HG02981 (cell line): ENCODE measurements around the gene PLBD2.
"Not testable (repeated sequence)": the region's sequence is repeated elsewhere in the genome, so short reads cannot be mapped to it uniquely, and the experiment has no call there.

ENCODE experiments used
- ATAC-seq: cut with Tn5 transposase; IDR thresholded peaks from one replicate; pipeline ENCODE4 v1.9.1; 2021; ENCODE audit warnings: mild to moderate bottlenecking, moderate library complexity; ENCODE audit not compliant: unreplicated experiment

Gene PLBD2

DNA sequence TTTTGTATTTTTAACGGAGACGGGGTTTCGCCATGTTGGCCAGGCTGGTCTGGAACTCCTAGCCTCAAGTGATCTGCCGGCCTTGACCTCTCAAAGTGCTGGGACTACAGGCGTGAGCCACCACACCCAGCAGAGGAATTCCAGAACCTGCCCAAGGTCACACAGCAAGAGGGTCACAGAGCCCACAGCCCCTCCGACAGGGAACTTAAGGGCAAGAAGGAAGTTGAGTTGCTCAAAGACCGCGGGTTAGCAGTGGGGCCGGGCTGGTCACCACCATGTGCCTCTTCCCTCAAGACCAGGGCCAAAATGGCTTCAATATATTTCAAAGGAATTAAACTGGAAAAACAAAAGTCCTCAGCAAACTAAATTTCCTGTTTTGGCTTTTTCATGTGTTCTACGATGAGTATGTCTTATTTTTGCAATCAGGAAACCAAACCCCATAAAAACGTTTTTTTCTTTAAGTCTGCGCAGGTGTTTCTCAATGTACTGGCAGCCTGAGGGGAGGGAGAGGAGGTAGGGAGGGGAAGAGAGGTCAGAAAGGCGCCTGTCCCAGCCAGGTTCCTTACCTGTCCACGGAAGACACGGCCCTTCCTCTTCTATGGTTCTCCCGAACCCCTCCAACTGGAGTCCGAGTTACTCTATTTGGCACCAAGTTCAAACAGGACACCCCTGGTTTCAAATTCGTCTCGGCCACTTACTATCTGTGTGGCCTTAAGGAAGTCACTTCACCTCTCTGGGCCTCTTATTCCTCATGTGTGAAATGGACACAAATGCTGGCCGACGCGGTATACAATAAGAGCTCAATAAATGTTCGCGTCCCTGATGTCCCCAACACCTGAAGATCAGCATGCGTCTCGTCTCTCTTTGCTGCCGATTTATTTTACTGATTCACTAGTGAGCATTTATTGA lies 24.3 kb upstream of the PLBD2 start:
- ATAC-seq: peak; percentile 24

DNA sequence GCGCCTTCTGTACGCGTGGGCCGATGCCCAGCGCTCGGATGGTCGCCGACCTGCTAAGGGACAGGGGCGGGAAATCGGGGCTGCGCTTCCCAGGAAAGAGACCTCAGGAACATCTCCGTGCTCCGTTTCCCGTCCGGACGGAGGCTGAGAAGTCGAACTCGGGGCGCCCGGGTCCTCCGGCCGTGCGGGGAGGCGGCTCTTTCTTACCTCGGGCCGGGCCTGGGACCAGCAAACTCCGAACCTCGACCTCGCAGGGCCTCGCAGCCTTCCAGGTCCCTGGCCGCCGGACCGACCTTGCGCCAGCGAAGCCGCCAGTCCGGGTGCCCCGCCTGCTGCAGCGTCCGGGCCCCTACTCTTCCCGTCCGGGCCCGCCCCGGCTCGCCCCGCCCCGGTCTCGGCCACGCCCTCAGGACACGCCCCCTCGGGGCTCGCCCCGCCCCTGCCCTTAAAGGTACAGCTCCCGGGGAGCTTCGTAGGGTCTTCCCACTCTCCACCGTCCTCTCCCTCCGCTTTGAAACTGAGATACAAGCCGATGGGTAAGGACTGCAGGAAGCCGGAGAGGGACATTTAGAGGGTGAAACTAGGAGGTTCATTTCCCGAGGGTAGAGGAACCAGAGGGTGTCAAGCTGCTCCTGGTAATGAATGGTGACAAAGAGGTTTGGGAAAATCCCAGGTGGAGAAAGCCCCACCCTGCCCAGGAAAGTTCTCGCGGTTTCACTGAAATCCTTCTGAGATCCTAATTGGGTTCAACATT lies 23.4 kb upstream of the PLBD2 start, which contains the start of gene SLC8B1:
Gene SLC8B1, minus strand, starts transcription at position 324 of the 754 bp plus-strand sequence. CDS start 2,231 bp downstream, outside the sequence.
- peak; percentile 98 for ATAC-seq

- no peak for ATAC-seq
Observed at GRCh38 chr12:113339540-113339939, 18.8 kb upstream of the PLBD2 start.

DNA sequence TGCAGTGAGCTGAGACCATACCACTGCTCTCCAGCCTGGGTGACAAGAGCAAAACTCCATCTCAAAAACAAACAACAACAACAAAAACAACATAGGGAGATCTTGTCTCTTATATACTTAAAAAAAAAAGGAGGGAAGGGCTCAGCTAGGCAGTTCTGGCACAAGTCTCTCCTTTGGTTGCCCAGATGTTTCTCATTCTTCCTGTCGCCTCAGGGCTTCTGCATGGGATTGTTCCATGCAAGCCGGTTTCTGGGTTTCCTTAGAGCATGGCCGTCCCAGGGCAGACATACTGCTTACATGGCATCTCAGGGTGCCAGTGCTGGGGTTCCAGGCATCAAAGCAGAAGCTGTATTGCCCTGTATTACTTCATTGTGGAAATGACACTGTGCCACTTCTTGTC lies 18.3 kb upstream of the PLBD2 start:
- no peak for ATAC-seq

DNA sequence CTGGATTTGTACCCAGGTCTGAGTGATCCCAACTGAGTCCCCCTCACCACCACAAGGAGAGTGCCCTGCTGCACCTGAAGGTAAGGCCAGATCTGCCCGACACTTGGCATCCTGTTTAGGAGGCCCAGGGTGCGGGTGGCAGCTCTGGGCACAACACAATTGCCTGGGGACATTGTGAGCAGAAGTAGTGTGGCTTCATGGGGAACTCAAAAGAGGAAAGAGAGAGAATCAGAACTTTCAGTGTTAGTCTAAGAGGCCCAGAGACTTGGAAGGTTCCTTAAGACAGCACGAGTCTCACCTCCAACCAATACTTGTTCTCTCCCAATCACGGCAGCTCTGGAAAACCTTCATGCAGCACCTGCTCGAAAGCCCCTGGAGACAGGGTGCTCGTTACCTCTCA lies 16.9 kb upstream of the PLBD2 start:
- ATAC-seq: no peak

GRCh38 chr12:113345318-113345717 lies 13.1 kb upstream of the PLBD2 start:
- ATAC-seq: no peak

DNA sequence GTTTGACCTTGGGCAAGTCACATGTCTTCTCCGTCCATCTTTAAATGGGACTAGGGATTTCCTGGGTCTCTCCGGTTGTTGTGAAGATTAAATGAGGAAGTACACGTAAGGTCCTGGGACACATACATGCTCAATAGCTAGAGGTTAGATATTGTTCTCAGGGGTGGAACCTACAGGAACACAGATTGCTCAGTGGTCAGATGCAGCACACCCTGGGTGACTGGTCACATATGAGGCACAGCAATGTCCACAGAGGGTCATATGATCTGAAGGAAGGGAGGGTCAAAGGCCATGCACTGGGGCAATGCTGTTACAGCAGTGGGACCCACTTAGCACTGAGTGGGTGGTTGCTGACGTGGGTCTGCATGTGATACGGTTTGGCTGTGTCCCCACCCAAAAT lies 12.0 kb upstream of the PLBD2 start:
- no peak for ATAC-seq

GRCh38 chr12:113347107-113347506 lies 11.3 kb upstream of the PLBD2 start:
- ATAC-seq: no peak

DNA sequence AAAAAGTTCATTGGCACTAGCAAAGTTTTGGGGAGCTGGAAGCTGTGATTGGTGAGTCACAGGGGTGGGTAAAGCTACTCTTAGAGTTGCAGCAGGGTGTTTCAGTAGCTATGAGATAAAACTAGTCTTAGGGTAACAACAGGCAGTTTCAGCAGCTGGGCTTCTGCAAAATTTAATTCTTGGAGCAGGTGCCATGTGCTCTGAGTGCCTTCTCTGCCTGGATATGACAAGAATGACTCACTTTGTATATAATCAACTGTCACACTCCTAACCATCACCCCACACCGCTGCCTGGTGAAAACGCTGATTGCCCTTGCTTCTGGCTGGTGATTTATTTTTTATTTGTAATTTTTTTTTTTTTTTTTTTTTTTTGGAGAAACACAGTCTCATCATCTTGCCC lies 10.5 kb upstream of the PLBD2 start:
- no peak for ATAC-seq

GRCh38 chr12:113348849-113349536 lies 9.4 kb upstream of the PLBD2 start:
- ATAC-seq: no peak

DNA sequence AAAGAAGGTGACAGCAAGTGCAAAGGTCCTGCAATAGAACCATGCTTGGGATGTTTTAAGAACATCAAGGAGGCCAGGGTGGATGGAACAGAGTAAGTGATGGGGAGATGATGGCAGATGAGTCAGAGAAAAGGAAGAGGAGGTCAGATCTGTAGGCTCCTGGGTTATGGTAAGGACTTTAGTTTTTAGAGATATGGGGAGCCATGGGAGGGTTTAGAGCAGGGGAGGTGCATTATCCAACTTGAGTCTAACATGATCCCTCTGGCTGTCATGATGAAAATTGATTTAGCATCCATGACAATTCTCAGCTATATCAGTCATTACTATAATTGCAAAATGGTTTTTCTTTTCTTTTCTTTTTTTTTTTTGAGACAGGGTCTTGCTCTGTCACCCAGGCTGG lies 7.3 kb upstream of the PLBD2 start:
- no peak for ATAC-seq

- ATAC-seq: not testable (repeated sequence)
Observed at GRCh38 chr12:113354192-113354591, 4.2 kb upstream of the PLBD2 start.

DNA sequence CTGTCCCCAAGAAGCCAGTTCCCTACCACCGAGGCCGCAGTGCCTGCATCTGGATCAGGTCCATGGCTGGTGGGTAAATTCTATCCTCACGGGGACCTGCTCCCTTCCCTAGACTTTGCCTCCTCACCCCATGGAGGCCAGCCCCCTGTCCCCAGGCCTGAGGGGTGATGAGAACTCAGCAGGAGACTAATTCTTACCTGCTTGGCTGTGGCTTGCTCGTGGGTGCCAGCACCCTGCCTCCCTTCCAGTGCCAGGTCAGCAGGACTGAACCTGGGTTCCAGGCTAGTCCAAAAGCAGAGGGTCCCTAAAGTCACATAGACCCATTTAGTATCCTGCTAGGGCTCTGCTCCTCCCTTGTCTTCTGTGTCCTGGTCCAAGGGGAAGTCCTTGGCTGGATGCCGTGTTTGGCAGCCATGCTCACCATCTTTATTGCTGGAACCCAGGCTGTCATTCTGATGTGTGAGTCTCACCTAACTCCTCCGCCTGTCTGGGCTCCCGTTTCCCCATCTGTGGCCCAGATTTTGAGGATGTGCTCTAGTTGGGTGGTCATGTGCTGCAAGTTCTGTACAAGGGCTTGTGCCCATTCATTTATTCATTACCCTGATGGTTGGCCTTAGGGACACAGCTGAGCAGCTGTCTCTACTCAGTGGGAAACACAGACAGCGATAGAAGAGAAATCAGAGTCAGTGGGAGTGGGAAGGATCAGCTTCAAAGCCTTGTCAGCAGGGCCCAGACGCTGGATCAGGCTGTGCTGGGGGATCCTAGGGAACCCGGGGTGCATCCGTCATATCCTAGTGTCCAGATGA lies 949 bp downstream of the PLBD2 start:
- no peak for ATAC-seq

DNA sequence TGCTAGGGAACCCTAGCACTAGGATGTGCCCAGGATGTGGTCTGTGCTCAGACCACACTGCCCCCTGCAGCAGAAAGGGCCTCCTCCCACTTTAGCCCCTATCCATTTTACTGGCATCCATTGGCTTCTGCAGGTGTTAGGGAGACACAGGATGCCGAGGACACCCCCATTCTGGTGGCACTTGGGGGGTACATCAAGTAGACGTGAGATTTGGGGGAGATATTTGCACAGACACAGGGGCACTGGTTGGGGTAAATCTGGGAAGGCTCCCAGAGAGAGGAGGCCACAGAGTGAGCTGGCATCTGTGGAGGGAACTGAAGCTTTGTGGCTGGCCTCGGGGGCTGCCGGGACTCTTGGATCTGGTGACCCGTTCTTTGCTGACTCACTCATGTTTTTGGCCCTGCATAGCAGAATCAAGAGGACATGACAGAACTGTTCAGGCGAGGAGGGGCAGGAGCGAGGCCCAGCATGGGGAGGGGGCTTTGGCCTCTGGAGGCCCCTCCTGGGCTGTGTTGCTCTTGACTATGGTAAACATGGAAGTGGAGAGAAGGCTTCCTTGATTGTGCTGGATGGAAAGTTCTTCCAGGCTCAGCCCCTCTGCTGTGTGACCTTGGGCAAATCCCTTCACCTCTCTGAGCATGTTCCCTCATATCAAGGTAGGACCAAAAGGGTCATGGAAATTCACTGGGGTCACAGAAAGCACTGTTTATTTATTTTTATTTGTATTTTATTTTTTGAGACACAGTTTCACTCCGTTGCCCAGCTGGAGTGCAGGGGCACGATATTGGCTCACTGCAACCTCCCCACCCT lies 1.8 kb downstream of the PLBD2 start:
- ATAC-seq: no peak

DNA sequence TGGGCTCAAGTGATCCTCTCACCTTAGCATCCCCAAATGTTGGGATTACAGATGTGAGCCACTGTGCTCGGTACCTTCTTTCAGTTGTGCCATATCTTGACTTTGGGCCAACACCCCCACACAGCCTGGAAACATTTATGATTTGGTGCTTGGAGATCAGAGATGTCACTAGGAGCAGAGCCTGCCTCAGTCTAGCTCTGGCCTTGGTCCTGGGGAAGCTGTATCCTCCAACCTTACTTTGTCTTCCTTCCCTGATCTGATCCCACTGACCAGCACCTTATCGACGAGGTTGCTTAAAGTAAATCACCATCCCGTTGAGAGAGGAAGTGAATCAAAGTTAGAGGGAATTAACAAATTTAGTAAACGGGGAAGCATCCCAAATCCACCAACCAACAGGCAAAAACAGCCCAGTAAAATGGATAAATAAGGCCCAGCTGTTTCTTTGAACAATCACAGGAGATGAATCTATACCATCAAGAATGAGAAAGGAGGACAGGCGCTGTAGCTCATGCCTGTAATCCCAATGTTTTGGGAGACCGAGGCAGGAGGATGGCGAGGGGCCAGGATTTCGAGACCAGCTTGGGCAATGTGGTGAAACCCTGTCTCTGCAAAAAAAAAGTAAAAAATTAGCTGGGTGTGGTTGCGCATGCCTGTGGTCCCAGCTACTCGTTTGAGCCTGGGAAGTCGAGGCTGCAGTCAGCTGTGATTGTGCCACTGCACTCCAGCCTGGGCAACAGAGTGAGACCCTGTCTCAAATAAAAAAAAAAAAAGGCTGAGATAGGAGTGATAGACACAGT lies 3.4 kb downstream of the PLBD2 start:
- no peak for ATAC-seq

- no peak for ATAC-seq
Observed at GRCh38 chr12:113364698-113365097, 6.3 kb downstream of the PLBD2 start.

GRCh38 chr12:113365639-113366395 lies 7.4 kb downstream of the PLBD2 start:
- no peak for ATAC-seq

GRCh38 chr12:113366827-113367226 lies 8.4 kb downstream of the PLBD2 start:
- ATAC-seq: no peak
